Mucosa of rectum (tissue), 2 donors: Measurements from ENCODE around the gene ZBTB7C.

Experiments
- H3K27ac ChIP-seq, 2 donors: one replicate each; pipeline ENCODE4 v1.7.0; 2013; ENCODE audit warnings: inconsistent platforms in 2 of 2, low read depth in 2 of 2, low read length in 2 of 2
- H3K27me3 ChIP-seq, 2 donors: one replicate each; pipeline ENCODE4 v1.7.0; 2013; ENCODE audit warnings: low read length in 2 of 2; ENCODE audit not compliant: control insufficient read depth in 2 of 2, insufficient read depth in 2 of 2
- H3K36me3 ChIP-seq, 2 donors: one replicate each; pipeline ENCODE4 v1.7.0; 2013; ENCODE audit warnings: low read length in 2 of 2; ENCODE audit not compliant: control insufficient read depth in 2 of 2, insufficient read depth in 2 of 2
- H3K4me1 ChIP-seq, 2 donors: one replicate each; pipeline ENCODE4 v1.7.0; 2013; ENCODE audit warnings: low read length in 2 of 2, mild to moderate bottlenecking in 1 of 2; ENCODE audit not compliant: control insufficient read depth in 2 of 2, insufficient read depth in 2 of 2
- H3K4me3 ChIP-seq, 2 donors: one replicate each; pipeline ENCODE4 v1.7.0; 2013; ENCODE audit warnings: low read length in 2 of 2
- H3K9ac ChIP-seq, 2 donors: one replicate each; pipeline ENCODE4 v1.7.0; 2013; ENCODE audit warnings: low read length in 2 of 2, low read depth in 1 of 2, mild to moderate bottlenecking in 1 of 2
- H3K9me3 ChIP-seq, 2 donors: one replicate each; pipeline ENCODE4 v1.7.0; 2013; ENCODE audit warnings: low read length in 2 of 2; ENCODE audit not compliant: control insufficient read depth in 2 of 2
- donor health status: healthy.
- donor health status: Normal muscosa, but diverticular disease.

Gene ZBTB7C

GRCh38 chr18:48318436-48318835, 90.7 kb downstream of the ZBTB7C start:
- Histone ChIP-seq H3K4me3 (no peak overlapping the region), H3K9ac (no peak overlapping the region), H3K27me3 (no peaks in the 10 kb centered on the region), H3K27ac (no peak overlapping the region), H3K36me3 (no peaks in the 10 kb centered on the region), H3K9me3 (no peaks in the 10 kb centered on the region), H3K4me1 (peaks cover 3 to 8% of the 10 kb centered on the region in 2 donors)

GRCh38 chr18:48317781-48318381, 91.3 kb downstream of the ZBTB7C start:
- Histone ChIP-seq H3K4me3 (no peak overlapping the region), H3K27me3 (no peaks in the 10 kb centered on the region), H3K27ac (no peak overlapping the region), H3K36me3 (no peaks in the 10 kb centered on the region), H3K4me1 (peaks cover 3 to 8% of the 10 kb centered on the region in 2 donors), H3K9me3 (no peaks in the 10 kb centered on the region), H3K9ac (no peak overlapping the region)

GRCh38 chr18:48316177-48316576, 93.0 kb downstream of the ZBTB7C start:
- no peak overlapping the region for H3K9ac ChIP-seq
- H3K4me1 ChIP-seq: peaks cover 3 to 8% of the 10 kb centered on the region in 2 donors

GRCh38 chr18:48314690-48315089, 94.5 kb downstream of the ZBTB7C start:
- Histone ChIP-seq H3K9ac (no peak overlapping the region), H3K27ac (no peak overlapping the region), H3K27me3 (no peaks in the 10 kb centered on the region), H3K36me3 (no peaks in the 10 kb centered on the region), H3K4me1 (no peaks in the 10 kb centered on the region), H3K4me3 (no peak overlapping the region), H3K9me3 (no peaks in the 10 kb centered on the region)

More at GRCh38 chr18:48316177-48316576, 93.0 kb downstream of the ZBTB7C start:
- H3K9me3 ChIP-seq: no peaks in the 10 kb centered on the region
- no peak overlapping the region for H3K4me3 ChIP-seq
- no peaks in the 10 kb centered on the region for H3K36me3 ChIP-seq
- no peak overlapping the region for H3K27ac ChIP-seq
- no peaks in the 10 kb centered on the region for H3K27me3 ChIP-seq

GRCh38 chr18:48313792-48314191, 95.4 kb downstream of the ZBTB7C start:
- Histone ChIP-seq H3K36me3 (no peaks in the 10 kb centered on the region), H3K27me3 (no peaks in the 10 kb centered on the region), H3K4me1 (no peaks in the 10 kb centered on the region), H3K27ac (no peak overlapping the region), H3K4me3 (no peak overlapping the region), H3K9me3 (no peaks in the 10 kb centered on the region), H3K9ac (no peak overlapping the region)

- no peaks in the 10 kb centered on the region for H3K9me3 ChIP-seq
- H3K4me1 ChIP-seq: peaks cover 4 to 6% of the 10 kb centered on the region in 2 donors
- H3K27me3 ChIP-seq: no peaks in the 10 kb centered on the region
- H3K9ac ChIP-seq: no peak overlapping the region
- H3K27ac ChIP-seq: no peak overlapping the region
- no peaks in the 10 kb centered on the region for H3K36me3 ChIP-seq
- H3K4me3 ChIP-seq: no peak overlapping the region
Measured at GRCh38 chr18:48312066-48312465, 97.1 kb downstream of the ZBTB7C start.

- Histone ChIP-seq H3K4me3 (no peak overlapping the region), H3K27ac (no peak overlapping the region), H3K36me3 (no peaks in the 10 kb centered on the region), H3K4me1 (peaks cover 4 to 6% of the 10 kb centered on the region in 2 donors), H3K27me3 (no peaks in the 10 kb centered on the region), H3K9ac (no peak overlapping the region), H3K9me3 (no peaks in the 10 kb centered on the region)
Measured at GRCh38 chr18:48310999-48311398, 98.2 kb downstream of the ZBTB7C start.

- Histone ChIP-seq H3K27me3 (no peaks in the 10 kb centered on the region), H3K4me1 (peaks cover 4 to 6% of the 10 kb centered on the region in 2 donors), H3K9me3 (no peaks in the 10 kb centered on the region), H3K4me3 (no peak overlapping the region), H3K36me3 (no peaks in the 10 kb centered on the region), H3K27ac (no peak overlapping the region), H3K9ac (no peak overlapping the region)
Measured at GRCh38 chr18:48310353-48310752, 98.8 kb downstream of the ZBTB7C start.

- Histone ChIP-seq H3K4me3 (no peak overlapping the region), H3K9ac (no peak overlapping the region), H3K36me3 (no peaks in the 10 kb centered on the region), H3K27me3 (no peaks in the 10 kb centered on the region), H3K4me1 (peaks cover 4 to 6% of the 10 kb centered on the region in 2 donors), H3K9me3 (no peaks in the 10 kb centered on the region), H3K27ac (no peak overlapping the region)
Measured at GRCh38 chr18:48308755-48309575, 100.2 kb downstream of the ZBTB7C start.

- Histone ChIP-seq H3K9me3 (no peaks in the 10 kb centered on the region), H3K4me1 (peaks cover 4 to 6% of the 10 kb centered on the region in 2 donors), H3K9ac (no peak overlapping the region), H3K4me3 (no peak overlapping the region), H3K27ac (no peak overlapping the region), H3K36me3 (no peaks in the 10 kb centered on the region), H3K27me3 (no peaks in the 10 kb centered on the region)
Measured at GRCh38 chr18:48308027-48308635, 101.1 kb downstream of the ZBTB7C start.
